DND-41 (cell line): ENCODE measurements around the gene NFX1.

ENCODE experiments used
- ATAC-seq: fragments of 200-7000 bp; cut with Tn5 transposase; 3 replicates; pipeline ENCODE4 v1.9.1; 2021; ENCODE audit warnings: low read depth; ENCODE audit not compliant: insufficient read depth
- DNase-seq: peaks from one replicate; pipeline ENCODE4 v3.0.0-alpha.2; 2020
- H2AFZ ChIP-seq: 2 replicates; pipeline ENCODE4 v1.6.0; 2012; ENCODE audit warnings: low read depth, low read length
- H3K27ac ChIP-seq: 2 replicates; pipeline ENCODE4 v1.5.1; 2012; ENCODE audit warnings: low read length, inconsistent platforms
- H3K27me3 ChIP-seq: fragments of 200-600 bp; sonication (generic); 2 replicates; pipeline ENCODE4 v1.6.0; 2012; ENCODE audit warnings: low read length, mild to moderate bottlenecking, inconsistent platforms; ENCODE audit not compliant: insufficient read depth, poor library complexity
- H3K36me3 ChIP-seq: 2 replicates; pipeline ENCODE4 v1.5.1; 2012; ENCODE audit warnings: low read length, inconsistent platforms; ENCODE audit not compliant: insufficient read depth
- H3K4me1 ChIP-seq: 2 replicates; pipeline ENCODE4 v1.5.1; 2012; ENCODE audit warnings: mild to moderate bottlenecking, low read length; ENCODE audit not compliant: insufficient read depth
- H3K4me2 ChIP-seq: 2 replicates; pipeline ENCODE4 v1.6.0; 2012; ENCODE audit warnings: mild to moderate bottlenecking, moderate library complexity, low read length, inconsistent platforms; ENCODE audit not compliant: insufficient read depth
- H3K4me3 ChIP-seq, 2 experiments: fragments of 200-600 bp in 1 of 2; shearing (Covaris generic) in 1 of 2; 2 replicates each; pipeline ENCODE4 v1.5.1; 2012 to 2016; ENCODE audit warnings: inconsistent platforms in 2 of 2, low read length in 2 of 2, mild to moderate bottlenecking in 2 of 2, low read depth in 1 of 2, moderate library complexity in 1 of 2
- H3K79me2 ChIP-seq: 2 replicates; pipeline ENCODE4 v1.6.0; 2012; ENCODE audit warnings: low read length, inconsistent platforms; ENCODE audit not compliant: insufficient read depth
- H3K9ac ChIP-seq: 2 replicates; pipeline ENCODE4 v1.6.0; 2012; ENCODE audit warnings: low read depth, mild to moderate bottlenecking, inconsistent platforms, low read length, moderate library complexity
- H3K9me3 ChIP-seq: 2 replicates; pipeline ENCODE4 v1.5.1; 2012; ENCODE audit warnings: low read length, moderate library complexity, mild to moderate bottlenecking, inconsistent platforms; ENCODE audit not compliant: insufficient read depth, severe bottlenecking
- H4K20me1 ChIP-seq: 2 replicates; pipeline ENCODE4 v1.6.0; 2012; ENCODE audit warnings: low read length; ENCODE audit not compliant: insufficient read depth
- EZH2 ChIP-seq: IDR thresholded peaks from 3 replicates; pipeline ENCODE4 v1.6.1; 2012; ENCODE audit warnings: borderline replicate concordance, low read depth, mild to moderate bottlenecking, moderate library complexity, low read length, inconsistent platforms; ENCODE audit not compliant: severe bottlenecking
- TF ChIP-seq, protein P1 (sequence below): IDR thresholded peaks from 2 replicates; pipeline ENCODE4 v1.5.1; 2012; ENCODE audit warnings: borderline replicate concordance, low read length, moderate library complexity, mild to moderate bottlenecking; ENCODE audit not compliant: poor library complexity, severe bottlenecking; ENCODE audit errors: extremely low read depth

NFX1 gene

DNA sequence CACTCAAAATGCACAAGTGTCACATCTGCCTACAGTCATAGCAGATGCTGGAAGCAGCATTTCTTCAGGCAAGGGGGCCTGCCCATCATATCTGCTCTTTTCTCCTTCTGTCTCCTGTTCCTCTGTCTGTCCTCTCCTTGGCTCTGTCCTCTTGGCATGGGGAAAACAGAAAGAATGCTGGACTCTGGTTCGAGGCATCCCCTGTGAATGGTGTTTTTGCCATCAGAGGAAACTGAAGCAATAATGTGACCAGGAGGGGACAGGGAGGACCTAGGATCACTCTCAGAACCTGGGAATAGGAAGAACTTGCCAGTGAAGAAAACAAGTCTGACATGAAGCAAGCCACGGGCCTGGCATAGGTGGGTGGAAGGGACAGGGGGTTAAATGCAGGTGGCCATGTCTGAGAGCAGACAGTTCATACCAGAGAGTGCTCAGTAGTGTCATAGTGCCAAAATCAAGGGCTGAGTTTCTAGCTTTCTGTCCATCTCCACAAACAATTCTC, 76.7 kb downstream of the NFX1 start:
- ATAC-seq (no peak), DNase-seq (no peak)
- H2AFZ ChIP-seq, result no peak overlapping the region
- no peaks in the 10 kb centered on the region for H3K27me3 ChIP-seq
- H3K27ac ChIP-seq, result no peak overlapping the region
- no peaks in the 10 kb centered on the region for H3K9me3 ChIP-seq
- no peaks in the 10 kb centered on the region for H3K4me1 ChIP-seq
- no peak overlapping the region for H3K4me2 ChIP-seq
- H3K4me3 ChIP-seq, result no peak overlapping the region
- no peak overlapping the region for H3K9ac ChIP-seq
- TF ChIP-seq EZH2, result no peak
- TF ChIP-seq, protein P1, sequence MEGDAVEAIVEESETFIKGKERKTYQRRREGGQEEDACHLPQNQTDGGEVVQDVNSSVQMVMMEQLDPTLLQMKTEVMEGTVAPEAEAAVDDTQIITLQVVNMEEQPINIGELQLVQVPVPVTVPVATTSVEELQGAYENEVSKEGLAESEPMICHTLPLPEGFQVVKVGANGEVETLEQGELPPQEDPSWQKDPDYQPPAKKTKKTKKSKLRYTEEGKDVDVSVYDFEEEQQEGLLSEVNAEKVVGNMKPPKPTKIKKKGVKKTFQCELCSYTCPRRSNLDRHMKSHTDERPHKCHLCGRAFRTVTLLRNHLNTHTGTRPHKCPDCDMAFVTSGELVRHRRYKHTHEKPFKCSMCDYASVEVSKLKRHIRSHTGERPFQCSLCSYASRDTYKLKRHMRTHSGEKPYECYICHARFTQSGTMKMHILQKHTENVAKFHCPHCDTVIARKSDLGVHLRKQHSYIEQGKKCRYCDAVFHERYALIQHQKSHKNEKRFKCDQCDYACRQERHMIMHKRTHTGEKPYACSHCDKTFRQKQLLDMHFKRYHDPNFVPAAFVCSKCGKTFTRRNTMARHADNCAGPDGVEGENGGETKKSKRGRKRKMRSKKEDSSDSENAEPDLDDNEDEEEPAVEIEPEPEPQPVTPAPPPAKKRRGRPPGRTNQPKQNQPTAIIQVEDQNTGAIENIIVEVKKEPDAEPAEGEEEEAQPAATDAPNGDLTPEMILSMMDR, result no peak
- peaks cover 56% of the 10 kb centered on the region for H3K36me3 ChIP-seq
- H3K79me2 ChIP-seq, result no peaks in the 10 kb centered on the region
- H4K20me1 ChIP-seq, result no peaks in the 10 kb centered on the region

DNA sequence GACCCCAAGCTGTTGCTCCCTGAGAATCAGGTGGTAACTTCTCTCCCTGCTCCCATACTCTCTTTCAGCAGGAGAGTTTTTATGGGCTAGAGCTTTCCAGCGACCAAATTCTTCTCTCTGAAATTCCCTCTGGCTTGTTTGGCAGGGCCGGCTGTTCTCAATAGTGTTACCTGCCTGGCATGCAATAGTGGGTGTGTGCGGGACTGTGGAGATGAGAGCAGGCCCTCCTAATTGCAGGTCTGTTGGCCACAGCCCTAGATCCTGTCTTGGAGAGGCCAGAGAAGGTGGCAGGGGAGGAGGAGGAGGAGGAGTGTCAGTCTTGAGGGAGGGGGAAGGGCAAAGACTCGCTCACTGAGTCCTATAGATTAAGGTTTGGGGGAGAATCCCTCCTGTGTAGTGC, 82.6 kb downstream of the NFX1 start:
- Histone ChIP-seq H2AFZ (no peak overlapping the region), H3K27ac (no peak overlapping the region), H3K79me2 (no peaks in the 10 kb centered on the region), H4K20me1 (no peaks in the 10 kb centered on the region), H3K27me3 (no peaks in the 10 kb centered on the region), H3K9me3 (no peaks in the 10 kb centered on the region), H3K4me2 (no peak overlapping the region), H3K4me3 (no peak overlapping the region), H3K9ac (no peak overlapping the region), H3K4me1 (no peaks in the 10 kb centered on the region), H3K36me3 (peaks cover 25% of the 10 kb centered on the region)
- TF ChIP-seq, protein P1, result no peak
- TF ChIP-seq EZH2, result no peak
- DNase-seq (no peak), ATAC-seq (no peak)

DNA sequence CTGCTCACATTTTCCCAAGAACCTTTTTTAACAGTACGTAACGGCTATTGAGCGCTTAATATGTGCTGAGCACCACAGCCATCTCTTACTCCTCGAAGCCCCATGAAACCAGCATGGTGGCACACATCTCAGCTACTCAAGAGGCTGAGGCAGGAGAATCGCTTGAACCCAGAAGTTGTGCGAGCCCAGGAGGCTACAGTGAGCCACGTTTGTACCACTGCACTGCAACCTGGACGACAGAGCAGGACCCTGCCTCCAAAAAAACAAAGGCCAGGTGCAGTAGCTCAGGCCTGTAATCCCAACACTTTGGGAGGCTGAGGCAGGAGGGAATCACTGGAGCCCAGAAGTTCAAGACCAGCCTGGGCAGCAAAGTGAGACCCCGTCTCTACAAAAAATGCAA, 83.9 kb downstream of the NFX1 start:
- Histone ChIP-seq H3K9me3 (no peaks in the 10 kb centered on the region), H3K4me2 (no peak overlapping the region), H3K4me1 (no peaks in the 10 kb centered on the region), H3K79me2 (no peaks in the 10 kb centered on the region), H4K20me1 (no peaks in the 10 kb centered on the region), H2AFZ (no peak overlapping the region), H3K9ac (no peak overlapping the region), H3K4me3 (no peak overlapping the region), H3K27ac (no peak overlapping the region), H3K36me3 (peaks cover 19% of the 10 kb centered on the region), H3K27me3 (no peaks in the 10 kb centered on the region)
- no peak for DNase-seq
- ATAC-seq, result no peak
- TF ChIP-seq, protein P1, result no peak
- no peak for TF ChIP-seq EZH2
